Endometrial microvascular endothelial cells (primary cell): ENCODE measurements around the gene NAA40. TPM values are rescaled to one million over a fixed set of nuclear protein-coding genes. Genes with fewer than 3 reads are reported as not detected.

Experiments
- in situ Hi-C: cut with HindIII; loops from 2 replicates; pipeline ENCODE4 v1.10.0; 2017; ENCODE audit warnings: low sequenced_read_pairs, low pct_unique_long_range_greater_than_20kb; ENCODE audit errors: inconsistent ontology term
- total RNA-seq: library from RNA; depleted of rRNA; stranded (reverse); fragments of >200 nt; gene quantifications from one replicate; pipeline ENCODE4 v1.2.3, GENCODE V29; 2015; ENCODE audit errors: inconsistent ontology term

NAA40 gene
- total RNA-seq, 1 donor from 2014 or later = 20.6 TPM

- in situ Hi-C loops = loop anchor here (5.0 to 10.0 kb wide), 5 partner anchors 74 to 204 kb away; partner anchors contain the start of gene FERMT3
These were observed 62.1 kb downstream of the NAA40 start for GRCh38 chr11:64000740-64001483.

- in situ Hi-C loops = loop anchor here (5.0 to 10.0 kb wide), 5 partner anchors 73 to 203 kb away; partner anchors contain the start of gene FERMT3
These were observed 63.0 kb downstream of the NAA40 start for GRCh38 chr11:64001484-64002420.

DNA sequence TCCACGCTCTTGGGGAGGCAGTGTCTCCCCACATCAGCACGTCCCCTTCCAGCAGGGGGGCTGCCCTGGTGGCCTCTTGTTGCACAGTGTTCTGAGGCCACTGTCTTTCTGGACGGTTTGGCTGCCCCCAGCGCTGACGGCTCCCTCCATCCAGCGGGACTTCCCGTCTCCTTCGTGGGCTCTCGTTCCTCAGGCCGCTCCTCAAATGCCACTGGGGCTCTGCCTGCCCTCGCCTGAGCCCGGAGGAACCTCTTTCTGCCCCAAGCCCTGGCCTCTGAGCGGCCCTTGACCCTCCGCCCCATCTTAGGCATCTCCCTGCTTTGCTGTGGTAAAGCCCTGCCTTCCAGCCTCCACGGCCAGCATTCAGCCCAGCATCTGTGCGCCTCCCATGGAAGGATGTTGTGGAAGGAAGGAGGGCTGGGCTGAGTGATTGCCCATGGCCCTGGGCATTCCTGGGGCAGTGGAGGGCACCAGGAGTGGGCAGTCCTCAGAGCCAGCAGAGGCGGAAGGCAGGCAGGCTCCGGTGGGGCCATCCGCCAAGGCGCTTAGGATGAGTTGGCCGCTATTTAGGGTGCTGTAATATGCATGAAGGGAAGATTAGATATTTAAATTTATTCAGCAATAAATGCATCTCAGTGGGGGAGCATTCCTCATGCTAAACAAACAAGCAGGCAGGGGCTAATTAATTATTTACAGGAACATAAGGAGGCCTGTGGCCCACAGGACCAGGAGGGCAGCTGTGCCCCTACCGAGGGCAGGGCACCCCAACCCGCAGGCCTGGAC lies 65.2 kb downstream of the NAA40 start:
- in situ Hi-C loops = loop anchor here (5.0 to 10.0 kb wide), 5 partner anchors 71 to 201 kb away; partner anchors contain the start of gene FERMT3

DNA sequence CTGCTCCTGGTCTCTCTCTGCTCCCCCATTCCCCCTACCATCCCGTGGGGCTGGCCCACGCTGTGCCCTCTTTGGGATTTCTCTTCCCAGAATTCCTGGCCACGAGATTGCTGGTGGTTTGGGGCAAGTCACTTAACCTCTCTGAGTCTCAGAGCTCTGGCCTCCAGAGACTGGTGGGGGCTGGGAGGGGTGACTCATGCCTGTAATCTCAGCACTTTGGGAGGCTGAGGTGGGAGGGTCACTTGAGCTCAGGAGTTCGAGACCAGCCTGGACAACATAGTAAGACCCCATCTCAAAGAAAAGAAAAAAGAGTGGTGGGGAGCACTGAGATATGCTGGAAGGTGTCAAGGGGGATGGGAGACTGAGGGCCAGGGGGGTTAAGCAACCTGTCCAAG lies 65.8 kb downstream of the NAA40 start:
- in situ Hi-C loops = loop anchor here (5.0 to 10.0 kb wide), 5 partner anchors 70 to 200 kb away; partner anchors contain the start of gene FERMT3

DNA sequence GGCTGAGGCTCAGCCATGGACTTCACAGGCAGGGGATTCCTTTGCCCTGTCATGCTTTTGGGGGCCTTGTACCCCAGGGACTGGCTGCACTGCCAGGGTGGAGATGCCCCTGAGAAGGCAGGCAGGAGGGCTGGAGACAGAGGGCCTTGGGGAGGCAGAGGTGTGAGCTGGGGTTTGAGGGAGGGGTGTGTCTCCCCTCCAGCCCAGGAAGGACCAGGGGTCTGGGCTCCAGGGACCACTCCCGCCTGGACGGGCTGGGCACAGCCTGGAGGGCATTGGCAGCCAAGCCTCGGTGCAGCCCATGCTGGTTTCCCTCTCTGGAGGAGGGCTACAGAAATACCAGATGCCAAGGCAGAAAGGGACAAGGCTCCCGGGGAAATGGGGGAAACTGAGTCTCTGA lies 66.9 kb downstream of the NAA40 start:
- in situ Hi-C loops = loop anchor here (10.0 kb wide), 4 partner anchors 69 to 199 kb away; partner anchors contain the start of gene FERMT3

DNA sequence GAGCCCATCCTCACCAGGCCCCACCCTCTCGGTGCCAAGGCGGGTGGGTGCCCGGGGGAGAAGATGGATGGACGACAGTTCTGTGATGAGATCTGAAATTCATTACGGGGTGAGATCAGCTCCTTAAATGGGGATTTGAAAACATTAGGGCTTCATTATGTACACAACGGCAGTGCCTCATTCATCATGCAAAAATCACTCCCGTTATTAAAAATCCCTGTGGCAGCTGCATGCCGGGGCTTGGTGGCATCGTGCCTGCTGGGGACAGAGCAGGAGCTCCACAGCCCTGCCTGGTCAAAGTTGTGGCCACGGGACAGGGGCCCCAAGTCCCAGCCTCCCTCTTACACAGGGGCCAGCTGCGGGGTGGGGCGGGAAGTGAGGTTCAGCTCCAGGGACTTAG lies 67.6 kb downstream of the NAA40 start:
- in situ Hi-C loops = loop anchor here (10.0 kb wide), 4 partner anchors 68 to 198 kb away; partner anchors contain the start of gene FERMT3

Other genes with a start within 250 kb of the NAA40 start
- 10.6 TPM for gene ZFTA, start 170.2 kb upstream of the NAA40 start, total RNA-seq
- gene SPINDOC, start 125.5 kb upstream of the NAA40 start, total RNA-seq = 28.2 TPM
- 20.9 TPM for gene MARK2, start 99.9 kb upstream of the NAA40 start, total RNA-seq
- not detected for gene RCOR2, start 21.8 kb upstream of the NAA40 start, total RNA-seq
- gene COX8A, start 35.6 kb downstream of the NAA40 start, total RNA-seq = 596 TPM
- 108 TPM for gene OTUB1, start 47.4 kb downstream of the NAA40 start, total RNA-seq
- not detected for gene FLRT1, start 96.9 kb downstream of the NAA40 start, total RNA-seq
- 16.0 TPM for gene MACROD1, start 227.1 kb downstream of the NAA40 start, total RNA-seq
- 303 TPM for gene STIP1, start 247.2 kb downstream of the NAA40 start, total RNA-seq